IPS-NIHi7 (cell line): Measurements from ENCODE around the gene GLIS1.

Experiments used
- DNase-seq: peaks from one replicate; pipeline ENCODE4 v3.0.0; 2012; ENCODE audit warnings: mixed read lengths; ENCODE audit errors: extremely low spot score

GLIS1 gene

GRCh38 chr1:53582211-53583020, 156.5 kb downstream of the GLIS1 start:
- DNase-seq, result no peak

GRCh38 chr1:53581476-53581875, 157.5 kb downstream of the GLIS1 start:
- DNase-seq, result no peak

DNA sequence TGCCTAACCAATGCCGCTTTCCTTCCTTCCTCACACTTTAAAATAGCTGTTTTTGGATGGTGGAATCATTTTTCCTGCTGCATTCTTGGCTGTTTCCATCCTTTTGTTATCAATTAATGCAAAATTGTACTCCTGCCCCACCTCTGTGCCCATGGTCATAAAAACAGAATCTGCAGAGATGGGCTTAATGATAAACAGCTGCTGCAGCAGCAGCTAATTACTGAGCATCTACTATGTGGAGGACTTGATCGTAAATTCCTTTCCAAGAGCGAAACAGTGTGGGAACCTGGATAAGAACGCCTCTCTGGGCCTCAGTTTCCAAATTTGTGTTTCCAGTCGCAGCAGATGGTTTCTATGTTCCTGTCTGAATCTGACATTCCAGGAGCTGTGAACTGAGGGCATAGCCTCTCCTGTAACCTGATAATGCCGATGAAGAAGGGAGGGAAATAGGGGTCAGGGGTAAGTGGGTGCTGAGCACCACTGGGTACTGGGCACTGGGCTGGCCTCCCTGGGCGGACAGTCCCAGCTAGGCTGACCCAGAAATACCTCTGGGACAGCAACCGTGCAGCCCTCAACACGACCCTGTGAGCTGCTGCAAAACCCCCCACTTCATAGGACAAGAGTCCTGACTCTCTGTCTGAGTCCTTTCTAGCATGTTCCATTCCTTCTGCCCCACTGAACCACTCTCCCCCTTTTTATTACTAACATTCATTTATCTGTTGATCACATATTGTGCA, 158.1 kb downstream of the GLIS1 start:
- no peak for DNase-seq

- DNase-seq, result no peak
Measured at GRCh38 chr1:53580009-53580400, 159.0 kb downstream of the GLIS1 start.

DNA sequence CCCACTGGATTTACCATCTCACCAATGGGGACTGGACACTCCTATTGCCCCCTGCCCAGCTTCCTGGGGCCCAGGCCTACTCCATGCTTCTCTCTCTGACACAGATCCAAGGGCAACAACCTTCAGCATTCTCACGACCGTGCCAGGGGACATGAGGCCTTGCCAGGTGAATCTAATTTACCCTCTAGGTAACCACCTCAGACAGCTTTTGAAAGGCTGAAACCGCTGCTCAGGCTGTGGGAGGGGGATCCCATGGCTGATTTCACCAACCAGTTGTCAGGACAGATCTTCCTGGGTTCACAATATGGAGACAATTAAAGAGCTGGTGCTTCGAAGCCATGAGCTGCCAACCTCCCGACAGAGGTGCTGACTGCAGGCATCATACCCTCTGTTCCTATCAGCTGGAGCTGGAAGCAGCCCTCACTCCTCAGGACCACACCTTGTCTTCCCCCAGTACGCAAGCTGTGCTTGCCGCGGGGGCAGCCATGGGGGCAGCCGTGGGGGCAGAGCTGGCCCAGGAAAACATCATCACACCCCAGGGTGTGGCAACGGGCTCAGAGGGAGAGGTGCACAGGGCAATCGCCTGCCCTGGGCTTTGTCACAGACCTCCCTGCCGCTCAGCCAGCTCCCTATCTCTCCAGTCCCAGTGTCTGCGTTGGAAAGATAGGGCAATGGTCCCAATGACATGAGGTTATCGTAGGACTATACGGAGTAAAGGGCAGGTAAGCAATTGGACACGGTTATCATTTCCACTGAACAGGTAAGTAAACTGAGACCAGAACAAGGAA, 159.5 kb downstream of the GLIS1 start:
- no peak for DNase-seq

GRCh38 chr1:53578358-53578757, 160.6 kb downstream of the GLIS1 start:
- DNase-seq, result no peak

DNA sequence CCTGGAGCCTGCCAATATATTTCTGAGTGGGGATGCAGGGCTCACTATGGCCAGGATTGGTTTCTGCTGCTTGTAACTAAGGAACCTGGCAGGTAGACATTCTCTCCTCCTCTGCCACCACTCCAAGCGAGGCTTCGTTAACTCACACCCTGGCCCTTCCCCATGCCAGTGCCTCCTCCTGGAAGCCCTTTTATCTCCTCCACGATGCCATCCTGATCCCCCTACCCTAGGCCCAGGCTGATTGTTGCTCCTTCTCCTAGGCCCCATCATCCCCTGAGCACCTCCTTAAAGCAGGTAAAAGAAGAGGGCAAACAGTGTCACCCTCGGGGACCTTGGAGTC, 161.2 kb downstream of the GLIS1 start:
- DNase-seq, result no peak

DNA sequence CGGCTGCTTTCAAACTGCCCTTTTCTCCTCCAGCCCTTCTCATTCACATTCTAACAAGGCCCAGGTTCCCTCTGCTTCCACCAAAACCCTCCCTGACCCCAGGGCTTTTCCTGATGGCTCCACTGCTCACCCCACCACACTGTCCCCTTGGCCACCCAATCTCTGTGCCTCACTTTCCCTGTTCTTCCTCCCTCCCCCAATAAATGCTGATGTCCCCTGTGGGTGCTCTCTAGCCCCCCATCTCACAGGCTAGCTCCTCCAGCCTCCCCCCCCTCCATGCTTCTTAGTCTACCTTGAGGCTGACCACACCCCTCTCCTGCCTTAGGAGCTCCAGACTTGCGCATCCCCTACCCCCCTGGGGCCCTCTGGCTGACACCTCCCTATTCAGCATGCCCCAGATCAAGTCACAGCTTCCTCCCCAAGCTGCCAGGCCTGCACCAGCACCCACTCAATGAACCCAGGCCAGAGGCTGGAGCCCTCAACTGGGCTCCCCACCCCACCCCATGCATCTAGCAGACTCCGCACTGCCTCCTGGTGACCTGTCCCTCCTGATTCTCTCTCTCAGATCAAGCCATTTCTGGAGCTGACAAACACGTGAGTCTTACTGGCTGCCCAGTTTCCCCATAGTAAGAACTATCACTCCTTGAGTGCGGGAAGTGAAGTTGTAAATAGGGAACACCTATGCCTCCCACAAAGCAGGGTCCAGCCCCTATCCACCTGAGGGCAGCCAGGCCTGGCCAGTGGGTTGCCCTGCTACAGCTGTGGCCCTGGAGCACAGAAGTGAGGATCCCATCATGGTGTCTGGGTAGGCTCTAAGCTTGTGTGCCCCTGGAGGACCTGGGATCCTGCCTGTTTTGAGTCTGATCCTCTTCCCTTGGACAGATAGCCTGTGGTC, 161.9 kb downstream of the GLIS1 start:
- DNase-seq, result peak; percentile 47

DNA sequence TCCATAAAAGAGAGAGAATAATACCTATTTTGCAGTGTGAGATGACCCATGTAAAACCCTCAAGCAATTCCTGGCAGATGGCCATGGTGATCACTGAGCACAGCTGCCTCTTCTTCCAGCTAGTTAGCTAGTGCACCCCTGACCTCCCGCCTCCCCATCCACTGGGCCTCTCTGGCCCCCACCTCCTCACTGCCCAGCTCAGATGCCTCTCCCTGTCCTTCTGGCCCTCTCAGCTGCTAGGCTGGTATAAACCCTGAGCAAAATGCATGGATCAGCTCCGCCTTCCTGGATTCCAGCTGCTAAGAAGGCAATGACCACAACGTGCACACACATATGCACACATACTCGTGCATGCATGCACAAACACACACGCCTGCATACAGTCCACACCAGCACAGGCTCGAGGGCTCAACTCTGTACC, 162.6 kb downstream of the GLIS1 start:
- DNase-seq, result no peak

DNA sequence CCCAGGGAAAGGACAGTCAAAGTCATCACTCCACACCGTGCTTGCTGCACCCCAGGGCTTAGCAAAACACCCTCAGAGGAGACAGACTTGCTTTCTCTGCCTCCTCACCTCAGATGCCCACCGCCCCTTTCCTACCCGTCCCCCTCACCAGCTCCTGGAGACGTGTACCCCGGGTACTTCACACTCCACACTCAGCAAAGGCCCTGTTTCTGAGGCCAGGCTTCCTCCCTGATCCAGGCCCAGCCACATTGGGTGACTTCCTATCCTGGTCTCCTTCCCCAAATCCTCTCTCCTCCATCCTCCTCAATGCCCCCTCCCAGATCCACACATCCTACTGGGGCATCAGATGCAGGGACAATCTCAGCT, 163.0 kb downstream of the GLIS1 start:
- DNase-seq, result no peak

DNA sequence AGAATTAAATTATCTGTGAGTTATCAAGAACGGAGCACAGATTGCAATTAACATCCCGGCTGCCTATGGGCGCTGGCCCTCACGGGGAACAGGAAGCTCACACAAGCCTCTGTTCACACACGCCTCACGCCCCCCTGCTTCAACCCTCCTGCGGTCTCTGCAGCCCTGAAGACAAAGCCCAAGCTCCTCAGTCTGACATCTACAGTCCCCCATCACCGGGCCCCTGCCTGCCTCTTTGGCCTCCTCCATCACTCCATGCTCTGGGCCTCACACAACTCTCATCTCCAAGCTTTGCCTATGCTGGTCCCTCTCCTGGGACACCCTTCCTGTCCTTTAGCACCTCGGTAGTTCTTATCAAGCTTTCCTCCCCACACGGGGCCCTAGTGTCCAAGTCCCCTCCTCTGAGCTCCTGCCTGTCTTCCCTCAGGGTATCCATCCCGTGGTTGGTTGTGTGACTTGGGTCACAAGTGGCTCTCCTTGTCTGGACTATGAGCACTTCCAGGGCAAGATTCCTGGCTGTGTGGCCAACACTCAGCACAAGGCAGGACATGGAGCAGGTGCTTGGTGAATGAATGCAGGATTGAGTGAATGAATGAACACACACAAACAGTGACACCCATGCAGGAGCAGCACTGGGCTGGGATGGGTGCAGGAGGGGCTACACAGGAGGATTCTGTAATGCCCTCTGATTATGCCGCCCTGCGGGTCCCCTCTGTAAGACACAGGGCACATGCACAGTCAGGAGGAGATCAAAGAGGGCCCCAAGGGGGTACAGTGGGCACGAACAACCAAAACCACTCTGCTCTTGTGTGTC, 163.6 kb downstream of the GLIS1 start:
- no peak for DNase-seq

DNA sequence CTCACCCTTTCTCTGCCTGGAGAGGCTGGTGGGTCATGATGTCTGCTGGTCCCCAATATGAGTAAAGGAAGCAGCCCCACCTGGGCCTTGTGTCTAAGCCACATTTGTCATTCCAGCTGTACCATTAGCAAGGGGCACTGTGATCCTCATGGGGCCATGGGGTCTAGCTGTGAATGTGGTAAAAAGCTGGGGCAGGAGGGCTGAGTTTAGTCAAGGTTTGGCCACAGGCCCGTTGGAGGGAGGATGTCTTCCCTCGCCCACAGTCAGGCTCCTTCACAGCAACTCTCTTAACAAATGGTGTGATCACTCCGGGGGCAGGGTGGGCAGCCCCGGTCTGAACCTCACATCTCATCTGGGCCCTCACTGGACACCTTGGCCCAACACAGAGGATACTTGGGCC, 164.3 kb downstream of the GLIS1 start:
- DNase-seq, result no peak

DNA sequence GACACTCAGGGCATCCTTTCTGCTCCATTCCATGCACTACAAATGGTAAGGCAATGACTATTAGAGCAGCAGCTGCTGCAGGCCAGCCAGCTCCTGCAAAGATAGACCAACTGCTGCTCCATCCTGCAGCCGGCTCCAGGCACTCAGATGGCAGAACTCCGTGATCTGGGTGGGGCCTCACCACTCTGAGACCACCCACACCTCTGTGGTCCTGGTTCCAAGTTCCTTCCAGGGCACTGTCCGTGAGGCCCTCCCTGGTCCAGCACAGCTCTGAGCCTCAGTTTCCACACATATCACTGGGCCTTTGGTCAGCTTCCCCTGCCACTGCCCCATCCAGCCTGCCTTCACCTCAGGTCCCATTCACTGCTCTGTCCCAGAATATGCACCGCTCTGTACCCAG, 165.0 kb downstream of the GLIS1 start:
- no peak for DNase-seq

DNA sequence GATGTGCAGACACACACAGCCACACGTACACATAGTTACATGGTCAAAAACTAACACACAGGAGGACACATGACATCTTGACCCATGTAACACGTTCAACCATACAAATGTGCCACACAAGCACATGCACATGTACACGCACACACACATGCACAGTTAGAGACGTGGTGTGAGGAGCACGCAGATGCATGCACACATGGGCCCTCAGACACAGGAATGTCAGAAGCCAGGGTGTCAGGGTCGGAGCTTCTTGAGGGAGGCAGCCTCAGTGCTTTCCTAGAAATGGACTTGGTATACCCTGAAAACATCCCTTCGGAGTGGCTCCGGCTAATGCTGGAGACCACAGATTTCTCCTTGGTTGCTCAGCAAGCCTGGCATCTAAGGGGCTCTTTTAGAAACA, 165.4 kb downstream of the GLIS1 start:
- no peak for DNase-seq

GRCh38 chr1:53572815-53573173, 166.2 kb downstream of the GLIS1 start:
- DNase-seq, result no peak

- DNase-seq, result no peak
Measured at GRCh38 chr1:53572065-53572814, 166.7 kb downstream of the GLIS1 start.

GRCh38 chr1:53568540-53568939, 170.4 kb downstream of the GLIS1 start:
- no peak for DNase-seq

DNA sequence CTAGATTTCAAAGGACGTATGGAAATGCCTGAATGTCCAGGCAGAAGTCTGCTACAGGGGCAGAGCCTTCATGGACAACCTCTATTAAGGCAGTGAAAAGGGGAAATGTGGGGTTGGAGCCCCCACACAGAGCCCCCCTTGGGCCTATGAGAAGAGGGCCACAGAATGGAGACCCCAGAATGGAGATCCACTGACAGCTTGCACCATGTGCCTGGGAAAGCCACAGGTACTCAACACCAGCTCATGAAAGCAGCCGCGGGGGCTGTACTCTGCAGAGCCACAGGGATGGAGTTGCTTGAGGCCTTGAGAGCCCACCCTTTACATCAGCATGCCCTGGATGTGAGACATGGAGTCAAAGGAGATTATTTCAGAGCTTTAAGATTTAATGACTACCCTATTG, 171.1 kb downstream of the GLIS1 start:
- no peak for DNase-seq

DNA sequence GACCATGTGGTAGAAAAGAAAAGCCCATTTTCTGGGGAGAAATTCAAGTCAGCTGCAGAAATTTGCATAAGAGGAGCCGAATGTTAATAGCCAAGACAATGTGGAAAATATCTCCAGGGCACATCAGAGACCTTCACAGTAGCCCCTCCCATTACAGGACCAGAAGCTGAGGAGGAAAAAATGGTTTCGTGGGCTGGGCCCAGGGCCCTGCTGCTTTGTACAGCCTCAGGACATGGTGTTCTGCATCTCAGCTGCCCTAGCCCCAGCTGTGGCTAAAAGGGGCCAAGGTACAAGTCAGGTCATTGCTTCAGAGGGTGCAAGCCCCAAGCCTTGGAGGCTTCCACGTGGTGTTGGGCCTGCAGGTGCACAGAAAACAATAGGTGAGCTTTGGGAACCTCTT, 171.5 kb downstream of the GLIS1 start:
- no peak for DNase-seq

DNA sequence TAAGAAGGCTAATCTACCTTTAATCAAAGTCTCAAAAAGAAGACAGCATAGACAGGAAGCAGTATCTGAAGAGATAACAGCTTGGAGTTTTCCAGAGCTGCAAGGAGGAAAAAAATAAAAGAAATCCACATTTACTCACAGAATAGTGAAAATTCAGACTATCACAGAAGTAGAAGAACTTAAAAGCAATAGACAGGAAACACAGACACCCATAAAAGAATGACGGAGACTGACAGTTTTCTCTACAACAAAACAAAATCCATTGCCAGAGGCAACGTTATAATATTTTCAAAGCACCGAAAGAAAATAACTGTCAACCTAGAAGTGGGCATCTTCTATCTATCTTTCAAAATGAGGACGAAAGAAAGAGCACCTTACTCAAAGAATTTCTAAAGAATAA, 175.4 kb downstream of the GLIS1 start:
- no peak for DNase-seq
